ENCODE results near the gene CRABP2.
A peak's percentile ranks its signal among the peaks of the same experiment; 100 is the strongest.

Gene CRABP2

GRCh38 chr1:156689035-156689952 lies 16.1 kb downstream of the CRABP2 start:
- DNase-seq = peak; percentile 82

GRCh38 chr1:156684227-156684782 lies 21.1 kb downstream of the CRABP2 start:
- peak; percentile 32 for DNase-seq

- DNase-seq = no peak
Observed at GRCh38 chr1:156682166-156682890, 23.1 kb downstream of the CRABP2 start.

GRCh38 chr1:156681196-156681960 lies 24.0 kb downstream of the CRABP2 start:
- DNase-seq = no peak

- no peak for DNase-seq
Observed at GRCh38 chr1:156680056-156680455, 25.3 kb downstream of the CRABP2 start.

GRCh38 chr1:156677616-156678596 lies 27.5 kb downstream of the CRABP2 start:
- peak; percentile 43 for DNase-seq

- DNase-seq = no peak
Observed at GRCh38 chr1:156676820-156677615, 28.4 kb downstream of the CRABP2 start, which contains the start of gene NES. NES (minus strand) TSS chr1:156677407; CDS start chr1:156677264, 143 bp downstream.

- DNase-seq = no peak
Observed at GRCh38 chr1:156676114-156676819, 29.1 kb downstream of the CRABP2 start.

GRCh38 chr1:156675210-156676113 lies 29.9 kb downstream of the CRABP2 start:
- DNase-seq = no peak

GRCh38 chr1:156673387-156674121 lies 31.8 kb downstream of the CRABP2 start:
- DNase-seq = no peak

- no peak for DNase-seq
Observed at GRCh38 chr1:156671804-156672203, 33.6 kb downstream of the CRABP2 start.

GRCh38 chr1:156670791-156671190 lies 34.6 kb downstream of the CRABP2 start:
- no peak for DNase-seq

GRCh38 chr1:156670359-156670758 lies 35.0 kb downstream of the CRABP2 start:
- no peak for DNase-seq

GRCh38 chr1:156669794-156670193 lies 35.6 kb downstream of the CRABP2 start:
- no peak for DNase-seq

GRCh38 chr1:156668801-156669637 lies 36.4 kb downstream of the CRABP2 start:
- no peak for DNase-seq

GRCh38 chr1:156667968-156668709 lies 37.2 kb downstream of the CRABP2 start:
- no peak for DNase-seq
